H1 (cell line): Measurements from ENCODE around the gene ZNF292. TPM values are rescaled to one million over a fixed set of nuclear protein-coding genes. Genes with fewer than 3 reads are reported as not detected.

ENCODE experiments used
- ASH2L ChIP-seq: fragments of 200-600, 300-600 bp; sonication (generic); IDR thresholded peaks from one replicate; pipeline ENCODE4 v1.7.1; 2017; ENCODE audit warnings: low read length
- CBX5 ChIP-seq: fragments of 300-800, 300-1000 bp; sonication (generic); IDR thresholded peaks from 2 replicates; pipeline ENCODE4 v1.7.1; 2016; ENCODE audit warnings: antibody characterized with exemption, low read length, low read depth
- CHD7 ChIP-seq: fragments of 300-600 bp; sonication (generic); IDR thresholded peaks from 2 replicates; pipeline ENCODE4 v1.7.1; 2012; ENCODE audit warnings: low read length, moderate library complexity, mild to moderate bottlenecking, inconsistent platforms; ENCODE audit not compliant: insufficient replicate concordance
- JUN ChIP-seq: IDR thresholded peaks from 2 replicates; pipeline ENCODE4 v1.6.1; 2011; ENCODE audit warnings: low read depth, mild to moderate bottlenecking, improper control_type of control experiment, low read length
- JUND ChIP-seq: IDR thresholded peaks from 2 replicates; pipeline ENCODE4 v1.6.1; 2011; ENCODE audit warnings: mild to moderate bottlenecking, improper control_type of control experiment, low read length
- KDM5A ChIP-seq: fragments of 200-600 bp; IDR thresholded peaks from 2 replicates; pipeline ENCODE4 v1.7.1; 2012; ENCODE audit warnings: mild to moderate bottlenecking, low read length, inconsistent platforms, mixed read lengths
- PHF8 ChIP-seq: fragments of 200-600 bp; sonication (generic); conservative IDR thresholded peaks from 2 replicates; pipeline ENCODE4 v1.7.1; 2012; ENCODE audit warnings: low read depth, mild to moderate bottlenecking, inconsistent platforms, low read length, moderate library complexity
- RBBP5 ChIP-seq: IDR thresholded peaks from 2 replicates; pipeline ENCODE4 v1.7.1; 2012; ENCODE audit warnings: low read depth, mild to moderate bottlenecking, inconsistent platforms, low read length, moderate library complexity, borderline replicate concordance
- SAP30 ChIP-seq: fragments of 300-600 bp; sonication (generic); IDR thresholded peaks from 2 replicates; pipeline ENCODE4 v1.7.1; 2012; ENCODE audit warnings: low read length, moderate library complexity, mild to moderate bottlenecking, inconsistent platforms; ENCODE audit not compliant: insufficient read depth, insufficient replicate concordance
- SIN3A ChIP-seq, 2 experiments: IDR thresholded peaks in 1 of 2; conservative IDR thresholded peaks in 1 of 2; 2 replicates each; pipeline ENCODE4 v1.6.1; 2011 to 2012; ENCODE audit warnings: low read length in 2 of 2, improper control_type of control experiment in 1 of 2, low read depth in 1 of 2, mild to moderate bottlenecking in 1 of 2
- SP4 ChIP-seq: IDR thresholded peaks from 2 replicates; pipeline ENCODE4 v1.6.1; 2012; ENCODE audit warnings: low read length, inconsistent platforms
- polyA plus RNA-seq, 7 experiments: library from polyadenylated mRNA; depleted of rRNA in 3 of 7; stranded (reverse) in 5 of 7; unstranded in 2 of 7; fragments of >200 nt in 5 of 7; fragments of 200-250 nt in 2 of 7; gene quantifications; 1 replicate in 5 of 7; 2 replicates in 1 of 7; 4 replicates in 1 of 7; pipeline versions ENCODE4 v1.2.1 to v1.2.3, GENCODE V29; 2011 to 2013; ENCODE audit warnings: missing spikeins in 2 of 7, mixed read lengths in 2 of 7
- total RNA-seq: library from RNA; stranded (reverse); fragmentation: NEBNext Ultra II Directional; extraction: Animal tissue kit (Norgen Biotek cat#: 25700); gene quantifications from 2 replicates; pipeline ENCODE4 v1.2.1, GENCODE V29; 2021

ZNF292 gene
- total and polyA plus RNA-seq, 2 of the 8 experiments (the other 6 are each of a cell fraction or from before 2014, with no cell fraction given) = 6.8 to 44.2 TPM

GRCh38 chr6:87251725-87252124, 96.4 kb downstream of the ZNF292 start (continued):
- TF ChIP-seq CHD7 = no peak
- TF ChIP-seq CBX5 = no peak
- TF ChIP-seq JUN = no peak
- TF ChIP-seq SP4 = no peak
- TF ChIP-seq ASH2L = no peak
- TF ChIP-seq PHF8 = no peak
- no peak for TF ChIP-seq SAP30
- TF ChIP-seq SIN3A (conservative IDR thresholded peaks at IDR 0.05 in 1 of 2, IDR thresholded peaks at IDR 0.05 in 1 of 2; ENCODE audit: low read depth in 1 of 2, low read length in 2 of 2) = no peak
- no peak for TF ChIP-seq KDM5A
- TF ChIP-seq JUND = no peak
- no peak for TF ChIP-seq RBBP5
